GM23248 (cell line): ENCODE results near the gene HOXB8.

Experiments
- EZH2 ChIP-seq: fragments of 200-600 bp; sonication (generic); IDR thresholded peaks from 2 replicates; pipeline ENCODE4 v1.6.1; 2018; ENCODE audit warnings: antibody characterized with exemption, mild to moderate bottlenecking; ENCODE audit not compliant: insufficient read depth, poor library complexity, severe bottlenecking
- EZH2phosphoT487 ChIP-seq: fragments of 200-600 bp; sonication (generic); IDR thresholded peaks from 2 replicates; pipeline ENCODE4 v1.6.1; 2018; ENCODE audit warnings: antibody characterized with exemption, moderate library complexity, mild to moderate bottlenecking, low read depth; ENCODE audit not compliant: insufficient read depth

GRCh38 chr17:48583708-48584222, 31.3 kb downstream of the HOXB8 start:
- TF ChIP-seq EZH2, result no peak
- TF ChIP-seq EZH2phosphoT487, result no peak
